ENCODE data around the gene DHX35. TPM values are rescaled to one million over a fixed set of nuclear protein-coding genes. Genes with fewer than 3 reads are reported as not detected.

Gene DHX35
- total and polyA plus RNA-seq, 10 of the 15 experiments (the other 5 are each of a cell fraction or from before 2014, with no cell fraction given), result 4.3 to 21.6 (median 14.9) TPM

- TF ChIP-seq NR2C2 (IDR thresholded peaks at IDR 0.05; ENCODE audit: borderline replicate concordance, control insufficient read depth, insufficient read length, low read depth) (no peak), TBL1XR1 (IDR thresholded peaks at IDR 0.05; ENCODE audit: low read depth, low read length) (no peak), BMI1 (IDR thresholded peaks at IDR 0.05; ENCODE audit: borderline replicate concordance) (no peak), KDM1A (IDR thresholded peaks at IDR 0.05; ENCODE audit: borderline replicate concordance) (no peak), ZBTB11 (CRISPR knock-in tag; IDR thresholded peaks at IDR 0.05) (no peak)
Measured at GRCh38 chr20:38931984-38932383, 30.2 kb upstream of the DHX35 start (continued).

- peak overlapping the region; percentile 2 for H2AFZ ChIP-seq (ENCODE audit: control insufficient read depth, low read depth, low read length)
- peak overlapping the region; percentile 55; the same call in 1 of the 2 replicates for H3K4me3 ChIP-seq
- H3K9me3 ChIP-seq (replicated peaks; ENCODE audit: control insufficient read depth, insufficient read depth, low read length), result no peaks in the 10 kb centered on the region
- ATAC-seq, result peak; percentile 38
- no peak for FAIRE-seq
- H4K20me1 ChIP-seq (ENCODE audit: control insufficient read depth, insufficient read depth), result no peaks in the 10 kb centered on the region
- peaks cover 97% of the 10 kb centered on the region for H3K79me2 ChIP-seq (ENCODE audit: control insufficient read depth, insufficient read depth, low read length)
- peaks cover 4 to 5% of the 10 kb centered on the region in 2 experiments; a peak in 3 of 4 replicates for H3K36me3 ChIP-seq (ENCODE audit: control insufficient read depth in 2 of 2, insufficient read depth in 2 of 2, low read length in 1 of 2)
- intact Hi-C loops (cut with micrococcal nuclease; ENCODE audit: unreplicated experiment) (loop anchor here (2.0 kb wide), 1 partner anchor 30 kb away; the partner anchor contains the start of gene DHX35), in situ Hi-C loops (cut with MboI) (no loop called here)
- peak overlapping the region; percentile 31 for H3K4me2 ChIP-seq (ENCODE audit: control insufficient read depth, insufficient read depth)
- 47% methylated on average over 9 of the region's 9 CpGs for WGBS (ENCODE audit: insufficient coverage, insufficient replicate concordance, low lambda C conversion rate, missing lambda C conversion rate)
- CTCF ChIA-PET, result interaction anchor here (0.7 to 12.8 kb wide), 12 partner anchors 18 to 283 kb away, joined by 3 to 182 read pairs (median 4); partner anchors contain the start of gene DHX35
- RAD21 ChIA-PET (ENCODE audit: unreplicated experiment), result interaction anchor here (0.8 to 11.9 kb wide), 6 partner anchors 31 to 287 kb away, joined by 3 to 91 read pairs (median 6); partner anchors contain the start of genes DHX35 and PPP1R16B
- H3K27me3 ChIP-seq (replicated peaks in 1 of 2; ENCODE audit: control insufficient read depth in 2 of 2, insufficient read depth in 2 of 2, low read length in 1 of 2), result no peaks in the 10 kb centered on the region
- H3K4me1 ChIP-seq (ENCODE audit: control insufficient read depth, insufficient read depth, low read length), result peaks cover 12% of the 10 kb centered on the region
- no peak for DNase-seq (ENCODE audit: low read depth, low spot score)
- H3K27ac ChIP-seq (ENCODE audit: control insufficient read depth, insufficient read depth), result peak overlapping the region; percentile 26; the same call in 1 of the 2 replicates
- TF ChIP-seq BCL11A (IDR thresholded peaks at IDR 0.05; ENCODE audit: low read depth, low read length) (no peak), BHLHE40 (IDR thresholded peaks at IDR 0.05; ENCODE audit: borderline replicate concordance in 1 of 2, low read depth in 2 of 2, low read length in 1 of 2) (peak in 1 of 2 experiments; percentile 50; a peak in 2 of 4 replicates)
- POLR2A ChIA-PET, result interaction anchor here (0.6 to 5.0 kb wide), 5 partner anchors 10 to 494 kb away, joined by 3 to 21 read pairs (median 3); partner anchors contain the start of gene DHX35
- SMC1A ChIA-PET (ENCODE audit: uncharacterized antibody, unreplicated experiment), result interaction anchor here (0.7 to 6.6 kb wide), 5 partner anchors 8 to 172 kb away, joined by 3 to 54 read pairs (median 3); no protein-coding TSS in a partner anchor
- no peak overlapping the region; the same call in 1 of the 2 replicates for H3K9ac ChIP-seq (ENCODE audit: control insufficient read depth, insufficient read depth, low read length)
- no TSS peak for BruUV-seq (replicated peaks)
Measured at GRCh38 chr20:38932457-38933120, 29.6 kb upstream of the DHX35 start.
